Stimulated activated CD4-positive, alpha-beta T cell treated with anti-CD3 and anti-CD28 coated beads, Interleukin-4, amount 100 ng/mL, for 4 hours (primary cell): ENCODE data around the gene PEX11B.
A peak's percentile ranks its signal among the peaks of the same experiment; 100 is the strongest.
"Not testable (repeated sequence)": the region's sequence is repeated elsewhere in the genome, so short reads cannot be mapped to it uniquely, and the experiment has no call there.

Experiments
- DNase-seq, 2 experiments: peaks; one replicate each; pipeline ENCODE4 v3.0.0-alpha.2; 2020

PEX11B gene

GRCh38 chr1:145951526-145951925 is 33.0 kb upstream of the PEX11B start:
- no peak for DNase-seq

- DNase-seq: no peak
Measured at GRCh38 chr1:145949219-145949618, 30.7 kb upstream of the PEX11B start.

GRCh38 chr1:145947551-145947950 is 29.0 kb upstream of the PEX11B start:
- no peak for DNase-seq

- no peak for DNase-seq
Measured at GRCh38 chr1:145946477-145946986, 28.0 kb upstream of the PEX11B start.

GRCh38 chr1:145944532-145944931 is 26.0 kb upstream of the PEX11B start:
- no peak for DNase-seq

- no peak for DNase-seq
Measured at GRCh38 chr1:145942871-145943270, 24.4 kb upstream of the PEX11B start.

- no peak for DNase-seq
Measured at GRCh38 chr1:145942405-145942804, 23.9 kb upstream of the PEX11B start.

- no peak for DNase-seq
Measured at GRCh38 chr1:145937436-145937835, 18.9 kb upstream of the PEX11B start.

GRCh38 chr1:145936247-145936646 is 17.7 kb upstream of the PEX11B start:
- no peak for DNase-seq

- DNase-seq: no peak
Measured at GRCh38 chr1:145935708-145936107, 17.2 kb upstream of the PEX11B start.

GRCh38 chr1:145932522-145933009 is 14.0 kb upstream of the PEX11B start:
- peak in 1 of 2 experiments; percentile 16 for DNase-seq

GRCh38 chr1:145927916-145928643 is 9.6 kb upstream of the PEX11B start:
- no peak for DNase-seq

GRCh38 chr1:145927063-145927886 is 8.8 kb upstream of the PEX11B start, which contains the start of gene RBM8A:
TSS of gene RBM8A (minus strand) at chr1:145927484. CDS start at chr1:145927426, 58 bp downstream.
- DNase-seq: peak; percentile 78 to 95

- peak; percentile 34 to 62 for DNase-seq
Measured at GRCh38 chr1:145926686-145927062, 8.2 kb upstream of the PEX11B start.

- no peak for DNase-seq
Measured at GRCh38 chr1:145922266-145922665, 3.7 kb upstream of the PEX11B start.

GRCh38 chr1:145920297-145920696 is 1.8 kb upstream of the PEX11B start:
- DNase-seq: not testable (repeated sequence)

GRCh38 chr1:145918992-145919939 is 749 bp upstream of the PEX11B start:
- no peak for DNase-seq

GRCh38 chr1:145917595-145917994 is 922 bp downstream of the PEX11B start:
- no peak for DNase-seq

- DNase-seq: no peak
Measured at GRCh38 chr1:145916745-145917144, 1.8 kb downstream of the PEX11B start.

- no peak for DNase-seq
Measured at GRCh38 chr1:145912128-145912641, 6.3 kb downstream of the PEX11B start.

GRCh38 chr1:145908653-145909052 is 9.9 kb downstream of the PEX11B start:
- DNase-seq: no peak
